ENCODE data around the gene THAP12.
"Not testable (repeated sequence)": the region's sequence is repeated elsewhere in the genome, so short reads cannot be mapped to it uniquely, and the experiment has no call there.

Gene THAP12

GRCh38 chr11:76327756-76328388 lies 53.1 kb downstream of the THAP12 start:
- no peak for DNase-seq (ENCODE audit: low read depth)

GRCh38 chr11:76327202-76327601 lies 53.7 kb downstream of the THAP12 start:
- no peak for DNase-seq (ENCODE audit: low read depth)

GRCh38 chr11:76325185-76325584 lies 55.7 kb downstream of the THAP12 start:
- no peak for DNase-seq (ENCODE audit: low read depth)

- no peak for DNase-seq (ENCODE audit: low read depth)
Observed at GRCh38 chr11:76323804-76324203, 57.1 kb downstream of the THAP12 start.

GRCh38 chr11:76323375-76323774 lies 57.6 kb downstream of the THAP12 start:
- not testable (repeated sequence) for DNase-seq (ENCODE audit: low read depth)

- DNase-seq (ENCODE audit: low read depth): no peak
Observed at GRCh38 chr11:76322942-76323341, 58.0 kb downstream of the THAP12 start.

GRCh38 chr11:76322540-76322939 lies 58.4 kb downstream of the THAP12 start:
- DNase-seq (ENCODE audit: low read depth): no peak

GRCh38 chr11:76321820-76322524 lies 59.0 kb downstream of the THAP12 start:
- DNase-seq (ENCODE audit: low read depth): no peak

- no peak for DNase-seq (ENCODE audit: low read depth)
Observed at GRCh38 chr11:76321340-76321739, 59.6 kb downstream of the THAP12 start.

- no peak for DNase-seq (ENCODE audit: low read depth)
Observed at GRCh38 chr11:76320929-76321328, 60.0 kb downstream of the THAP12 start.

GRCh38 chr11:76319798-76320197 lies 61.1 kb downstream of the THAP12 start:
- DNase-seq (ENCODE audit: low read depth): not testable (repeated sequence)

GRCh38 chr11:76318744-76319384 lies 62.1 kb downstream of the THAP12 start:
- peak; percentile 51 for DNase-seq (ENCODE audit: low read depth)

GRCh38 chr11:76317296-76317695 lies 63.6 kb downstream of the THAP12 start:
- DNase-seq (ENCODE audit: low read depth): no peak

GRCh38 chr11:76316726-76317125 lies 64.2 kb downstream of the THAP12 start:
- DNase-seq (ENCODE audit: low read depth): no peak

- DNase-seq (ENCODE audit: low read depth): no peak
Observed at GRCh38 chr11:76315182-76315853, 65.6 kb downstream of the THAP12 start.

GRCh38 chr11:76314741-76315090 lies 66.2 kb downstream of the THAP12 start:
- no peak for DNase-seq (ENCODE audit: low read depth)

- no peak for DNase-seq (ENCODE audit: low read depth)
Observed at GRCh38 chr11:76313913-76314740, 66.8 kb downstream of the THAP12 start.

GRCh38 chr11:76313271-76313670 lies 67.7 kb downstream of the THAP12 start:
- no peak for DNase-seq (ENCODE audit: low read depth)

- no peak for DNase-seq (ENCODE audit: low read depth)
Observed at GRCh38 chr11:76310832-76311595, 69.9 kb downstream of the THAP12 start.

GRCh38 chr11:76307978-76308747 lies 72.8 kb downstream of the THAP12 start:
- no peak for DNase-seq (ENCODE audit: low read depth)
